Measurements from ENCODE around the gene SETBP1.

Gene SETBP1

DNA sequence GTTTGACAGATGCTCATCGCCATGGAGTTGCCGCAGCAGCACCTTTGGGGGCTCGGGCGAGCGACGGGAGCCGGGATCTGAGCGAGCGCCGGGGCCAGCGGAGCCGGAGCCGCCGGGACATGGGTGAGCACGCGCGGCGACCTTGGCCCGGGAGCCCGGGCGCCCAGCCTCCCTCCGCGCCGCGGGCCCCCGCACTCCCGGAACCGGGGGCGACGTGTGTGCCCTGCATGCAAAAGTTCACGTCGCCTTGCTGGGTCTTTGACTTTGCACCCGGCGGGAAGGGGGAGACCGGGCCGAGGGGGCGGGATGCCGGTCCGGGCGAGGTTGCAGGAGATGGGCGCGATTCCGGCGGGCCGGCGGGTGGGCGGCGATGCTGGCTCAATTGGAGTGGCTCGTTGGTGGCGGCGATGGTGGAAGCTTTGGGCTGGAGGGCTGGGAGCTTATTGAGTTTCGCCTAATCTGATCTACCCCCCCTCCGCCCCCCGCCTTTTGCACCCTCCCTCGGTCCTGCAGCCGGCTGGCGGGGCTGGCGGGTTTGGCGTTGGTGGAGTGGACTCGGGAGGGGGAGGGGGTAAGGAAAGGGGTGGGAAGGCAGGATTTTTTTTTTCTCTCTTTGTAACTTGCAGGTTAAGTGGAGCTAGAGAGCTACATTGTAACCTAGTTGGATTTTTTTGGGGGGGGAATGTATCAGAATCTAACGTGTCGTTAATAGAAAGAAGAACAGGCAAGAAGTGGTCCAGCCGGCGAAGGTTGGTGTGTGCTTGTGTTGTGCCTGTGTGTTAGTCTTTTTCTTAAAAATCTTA is at the start of gene SETBP1:
TSS of gene SETBP1 (plus strand) at position 616 of the 803 bp plus-strand sequence. CDS start 20,459 bp downstream, outside the sequence.
- peak within 1 kb of the TSS; percentile 62 for H3K4me3 ChIP-seq (ENCODE audit: low read length)
- TF ChIP-seq, protein P1, sequence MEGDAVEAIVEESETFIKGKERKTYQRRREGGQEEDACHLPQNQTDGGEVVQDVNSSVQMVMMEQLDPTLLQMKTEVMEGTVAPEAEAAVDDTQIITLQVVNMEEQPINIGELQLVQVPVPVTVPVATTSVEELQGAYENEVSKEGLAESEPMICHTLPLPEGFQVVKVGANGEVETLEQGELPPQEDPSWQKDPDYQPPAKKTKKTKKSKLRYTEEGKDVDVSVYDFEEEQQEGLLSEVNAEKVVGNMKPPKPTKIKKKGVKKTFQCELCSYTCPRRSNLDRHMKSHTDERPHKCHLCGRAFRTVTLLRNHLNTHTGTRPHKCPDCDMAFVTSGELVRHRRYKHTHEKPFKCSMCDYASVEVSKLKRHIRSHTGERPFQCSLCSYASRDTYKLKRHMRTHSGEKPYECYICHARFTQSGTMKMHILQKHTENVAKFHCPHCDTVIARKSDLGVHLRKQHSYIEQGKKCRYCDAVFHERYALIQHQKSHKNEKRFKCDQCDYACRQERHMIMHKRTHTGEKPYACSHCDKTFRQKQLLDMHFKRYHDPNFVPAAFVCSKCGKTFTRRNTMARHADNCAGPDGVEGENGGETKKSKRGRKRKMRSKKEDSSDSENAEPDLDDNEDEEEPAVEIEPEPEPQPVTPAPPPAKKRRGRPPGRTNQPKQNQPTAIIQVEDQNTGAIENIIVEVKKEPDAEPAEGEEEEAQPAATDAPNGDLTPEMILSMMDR (conservative IDR thresholded peaks at IDR 0.05; ENCODE audit: low read depth, low read length) = no peak
- no peak for DNase-seq (ENCODE audit: low read depth)

DNA sequence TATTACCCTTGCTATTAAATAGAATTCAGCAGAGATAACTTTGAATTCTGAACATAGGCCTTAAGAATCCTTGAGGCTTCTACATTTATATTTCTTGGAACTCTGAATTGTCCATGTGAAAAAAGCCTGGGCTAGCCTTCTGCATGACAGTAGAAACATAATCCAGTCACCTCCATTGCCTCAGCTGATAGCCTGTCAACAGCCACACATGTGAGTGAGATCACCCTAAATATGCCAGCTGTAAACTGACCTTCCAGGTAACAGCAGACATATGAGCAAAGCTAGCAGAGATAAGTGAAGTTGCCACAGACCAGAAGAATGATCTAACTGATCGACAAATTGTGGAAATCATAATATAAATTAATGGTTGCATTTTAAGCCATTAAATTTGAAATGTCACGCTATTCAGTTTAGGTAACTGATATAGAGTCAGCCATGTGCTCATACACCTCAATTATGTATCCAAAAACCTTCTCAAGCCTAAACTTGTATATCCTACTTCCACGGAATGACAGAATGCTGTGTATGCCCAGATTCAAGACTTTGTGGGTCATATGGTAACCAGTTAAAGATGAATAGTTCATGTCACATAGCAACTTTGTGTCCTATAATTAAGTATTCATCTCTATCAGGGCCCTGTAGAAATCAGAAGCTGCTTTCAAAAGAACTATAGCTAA is 48.1 kb upstream of the SETBP1 start:
- DNase-seq (ENCODE audit: low read depth) = no peak
- TF ChIP-seq, protein P1 (conservative IDR thresholded peaks at IDR 0.05; ENCODE audit: low read depth, low read length) = no peak

GRCh38 chr18:44635546-44635945 is 45.1 kb upstream of the SETBP1 start:
- DNase-seq (ENCODE audit: low read depth) = no peak
- H3K4me3 ChIP-seq (ENCODE audit: low read length) = no peak overlapping the region
- TF ChIP-seq, protein P1 (conservative IDR thresholded peaks at IDR 0.05; ENCODE audit: low read depth, low read length) = no peak

More for the DNA sequence above, 48.1 kb upstream of the SETBP1 start:
- H3K4me3 ChIP-seq (ENCODE audit: low read length) = no peak overlapping the region

- H3K4me3 ChIP-seq (ENCODE audit: low read length) = no peak overlapping the region
- DNase-seq (ENCODE audit: low read depth) = no peak
- TF ChIP-seq, protein P1 (conservative IDR thresholded peaks at IDR 0.05; ENCODE audit: low read depth, low read length) = no peak
Observed at GRCh38 chr18:44636241-44636640, 44.4 kb upstream of the SETBP1 start.

DNA sequence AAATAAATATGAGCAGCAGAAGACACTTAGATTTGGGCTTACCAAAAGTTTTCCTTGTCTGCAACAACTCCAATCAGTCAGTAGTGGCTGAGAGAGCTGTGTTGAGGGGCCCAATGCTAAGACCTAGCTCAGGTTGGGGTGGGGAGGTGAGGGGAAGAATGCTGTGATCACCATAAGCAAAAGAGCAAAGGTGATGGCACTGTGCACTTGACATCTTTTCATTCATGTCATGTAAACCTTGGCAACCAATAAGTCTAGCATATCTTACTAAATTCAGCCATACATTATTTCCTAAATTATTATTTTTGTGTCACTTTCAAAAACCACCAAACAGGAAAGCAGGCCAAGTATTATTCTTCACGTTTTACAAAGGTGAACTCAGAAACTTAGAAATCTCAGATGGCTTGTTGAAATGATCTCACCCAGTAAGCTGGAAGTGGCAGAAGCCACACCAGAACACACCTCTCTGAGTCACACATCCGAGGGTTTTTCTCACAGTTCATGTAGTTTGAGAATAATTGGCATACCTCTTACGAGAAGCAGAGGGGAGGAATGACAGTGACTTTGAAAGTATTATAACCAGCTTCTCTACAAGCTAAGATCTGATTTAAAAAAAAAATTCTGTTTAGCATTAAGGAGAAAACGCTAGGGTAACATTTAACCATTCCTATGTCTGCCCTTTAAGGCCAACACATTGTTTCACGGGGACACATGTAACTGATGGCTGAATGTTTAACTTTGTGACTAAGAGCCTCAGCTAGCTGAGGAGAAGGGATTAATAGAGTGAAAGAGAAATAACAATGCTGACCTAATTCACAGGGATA is 43.3 kb upstream of the SETBP1 start:
- DNase-seq (ENCODE audit: low read depth) = peak; percentile 70
- no peak overlapping the region for H3K4me3 ChIP-seq (ENCODE audit: low read length)
- TF ChIP-seq, protein P1 (conservative IDR thresholded peaks at IDR 0.05; ENCODE audit: low read depth, low read length) = no peak

DNA sequence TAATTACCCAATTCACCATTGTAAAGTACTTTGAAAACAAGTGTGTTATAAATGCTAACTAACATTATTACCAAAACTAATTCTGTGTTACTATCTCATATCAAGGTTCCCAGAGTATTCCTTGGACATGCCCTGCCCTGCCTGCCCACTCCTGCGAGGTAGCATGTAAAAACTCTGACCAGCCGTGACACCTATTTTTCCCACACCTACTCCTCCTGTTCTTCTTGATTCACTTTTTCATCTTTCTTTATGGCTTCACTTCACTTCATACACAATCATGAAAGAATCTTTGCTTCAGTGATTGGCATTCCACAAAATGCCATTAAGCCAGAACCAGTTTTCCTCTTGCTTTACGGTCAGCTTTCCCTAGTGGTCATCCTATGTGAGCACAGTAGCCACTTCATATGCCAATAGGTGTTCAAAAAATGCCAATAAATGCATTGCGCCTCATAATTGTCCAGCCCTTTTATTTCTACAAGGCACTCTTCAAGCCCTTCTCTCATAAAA is 42.6 kb upstream of the SETBP1 start:
- TF ChIP-seq, protein P1 (conservative IDR thresholded peaks at IDR 0.05; ENCODE audit: low read depth, low read length) = peak; percentile 30
- no peak overlapping the region for H3K4me3 ChIP-seq (ENCODE audit: low read length)

More for the DNA sequence above, 42.6 kb upstream of the SETBP1 start:
- DNase-seq (ENCODE audit: low read depth) = no peak

Data from retinal pigment epithelial cell (primary cell).